CD4-positive, alpha-beta T cell treated with Interleukin-6 at 100 ng/mL for 8 hours (primary cell): ENCODE results near the gene FCAMR.
"Not testable (repeated sequence)": the region's sequence is repeated elsewhere in the genome, so short reads cannot be mapped to it uniquely, and the experiment has no call there.

ENCODE experiments used
- DNase-seq: peaks from one replicate; pipeline ENCODE4 v3.0.0-alpha.2; 2020; ENCODE audit warnings: mixed read lengths, low spot score

Gene FCAMR

GRCh38 chr1:206932177-206932576 is 38.1 kb downstream of the FCAMR start:
- no peak for DNase-seq

GRCh38 chr1:206931709-206932108 is 38.6 kb downstream of the FCAMR start:
- DNase-seq, result no peak

GRCh38 chr1:206930210-206930798 is 40.0 kb downstream of the FCAMR start:
- no peak for DNase-seq

- no peak for DNase-seq
Measured at GRCh38 chr1:206929524-206929923, 40.7 kb downstream of the FCAMR start.

- no peak for DNase-seq
Measured at GRCh38 chr1:206926286-206926685, 44.0 kb downstream of the FCAMR start.

GRCh38 chr1:206925106-206925736 is 45.0 kb downstream of the FCAMR start:
- peak; percentile 62 for DNase-seq

- no peak for DNase-seq
Measured at GRCh38 chr1:206924592-206925105, 45.6 kb downstream of the FCAMR start.

GRCh38 chr1:206923961-206924557 is 46.2 kb downstream of the FCAMR start:
- DNase-seq, result not testable (repeated sequence)

GRCh38 chr1:206923009-206923960 is 47.0 kb downstream of the FCAMR start:
- DNase-seq, result peak; percentile 87

GRCh38 chr1:206922524-206922923 is 47.7 kb downstream of the FCAMR start:
- DNase-seq, result no peak

- DNase-seq, result peak; percentile 75
Measured at GRCh38 chr1:206921772-206922265, 48.4 kb downstream of the FCAMR start, which contains the start of gene FCMR. FCMR (minus strand) TSS chr1:206921941; CDS start chr1:206921854, 87 bp downstream.

GRCh38 chr1:206918076-206918475 is 52.2 kb downstream of the FCAMR start:
- no peak for DNase-seq

GRCh38 chr1:206916000-206916709 is 54.1 kb downstream of the FCAMR start:
- no peak for DNase-seq

- no peak for DNase-seq
Measured at GRCh38 chr1:206915030-206915735, 55.1 kb downstream of the FCAMR start.

GRCh38 chr1:206913766-206914537 is 56.3 kb downstream of the FCAMR start:
- no peak for DNase-seq

GRCh38 chr1:206912445-206913095 is 57.7 kb downstream of the FCAMR start:
- peak; percentile 66 for DNase-seq

GRCh38 chr1:206911064-206911663 is 59.1 kb downstream of the FCAMR start:
- peak; percentile 51 for DNase-seq

GRCh38 chr1:206909883-206910318 is 60.4 kb downstream of the FCAMR start:
- DNase-seq, result no peak
